Measurements from ENCODE around the gene GALNT18. TPM values are rescaled to one million over a fixed set of nuclear protein-coding genes. Genes with fewer than 3 reads are reported as not detected.

The GALNT18 gene
- total RNA-seq, 1 donor from 2014 or later: 46.4 TPM

- Histone ChIP-seq H3K4me3 (no peak overlapping the region), H3K27me3 (ENCODE audit: low read depth) (no peaks in the 10 kb centered on the region), H3K4me1 (peaks cover 39% of the 10 kb centered on the region), H3K36me3 (no peaks in the 10 kb centered on the region), H3K9me3 (no peaks in the 10 kb centered on the region), H3K27ac (no peak overlapping the region)
- ATAC-seq (no peak), DNase-seq (no peak)
- TF ChIP-seq CTCF (IDR thresholded peaks at IDR 0.05): no peak
- intact Hi-C loops (cut with DNase I): no loop called here
Measured at GRCh38 chr11:11346303-11346702, 275.5 kb downstream of the GALNT18 start.

- DNase-seq: peak; percentile 80
Measured at GRCh38 chr11:11345099-11345498, 276.7 kb downstream of the GALNT18 start.

GRCh38 chr11:11344045-11344444, 277.8 kb downstream of the GALNT18 start:
- TF ChIP-seq CTCF (IDR thresholded peaks at IDR 0.05): no peak
- Histone ChIP-seq H3K4me3 (no peak overlapping the region), H3K9me3 (no peaks in the 10 kb centered on the region), H3K36me3 (peaks cover 6% of the 10 kb centered on the region), H3K27ac (no peak overlapping the region), H3K4me1 (peaks cover 17% of the 10 kb centered on the region), H3K27me3 (ENCODE audit: low read depth) (no peaks in the 10 kb centered on the region)
- ATAC-seq: no peak
- intact Hi-C loops (cut with DNase I): no loop called here
- DNase-seq: no peak

More at GRCh38 chr11:11345099-11345498, 276.7 kb downstream of the GALNT18 start:
- no peaks in the 10 kb centered on the region for H3K27me3 ChIP-seq (ENCODE audit: low read depth)
- ATAC-seq: peak; percentile 87 to 93
- TF ChIP-seq CTCF (IDR thresholded peaks at IDR 0.05): no peak
- no peaks in the 10 kb centered on the region for H3K36me3 ChIP-seq
- H3K9me3 ChIP-seq: no peaks in the 10 kb centered on the region
- peaks cover 27% of the 10 kb centered on the region for H3K4me1 ChIP-seq
- no peak overlapping the region for H3K27ac ChIP-seq
- no peak overlapping the region for H3K4me3 ChIP-seq
- intact Hi-C loops (cut with DNase I): no loop called here

- ATAC-seq (no peak), DNase-seq (no peak)
Measured at GRCh38 chr11:11338304-11338703, 283.5 kb downstream of the GALNT18 start.

GRCh38 chr11:11336664-11337063, 285.1 kb downstream of the GALNT18 start:
- TF ChIP-seq CTCF (IDR thresholded peaks at IDR 0.05): no peak
- Histone ChIP-seq H3K27ac (no peak overlapping the region), H3K4me1 (no peaks in the 10 kb centered on the region), H3K9me3 (no peaks in the 10 kb centered on the region), H3K36me3 (peaks cover 20% of the 10 kb centered on the region), H3K27me3 (ENCODE audit: low read depth) (no peaks in the 10 kb centered on the region), H3K4me3 (no peak overlapping the region)
- no peak for DNase-seq
- intact Hi-C loops (cut with DNase I): no loop called here
- ATAC-seq: peak in 1 of 2 donors; percentile 24

More at GRCh38 chr11:11338304-11338703, 283.5 kb downstream of the GALNT18 start:
- Histone ChIP-seq H3K4me1 (no peaks in the 10 kb centered on the region), H3K4me3 (no peak overlapping the region), H3K27ac (no peak overlapping the region), H3K36me3 (peaks cover 20% of the 10 kb centered on the region), H3K9me3 (no peaks in the 10 kb centered on the region), H3K27me3 (ENCODE audit: low read depth) (no peaks in the 10 kb centered on the region)
- intact Hi-C loops (cut with DNase I): no loop called here
- no peak for TF ChIP-seq CTCF (IDR thresholded peaks at IDR 0.05)

GRCh38 chr11:11335043-11335442, 286.8 kb downstream of the GALNT18 start:
- DNase-seq: no peak
- H3K27me3 ChIP-seq (ENCODE audit: low read depth): no peaks in the 10 kb centered on the region
- no peak overlapping the region for H3K4me3 ChIP-seq
- intact Hi-C loops (cut with DNase I): no loop called here
- TF ChIP-seq CTCF (IDR thresholded peaks at IDR 0.05): no peak
- H3K4me1 ChIP-seq: peaks cover 10% of the 10 kb centered on the region
- no peaks in the 10 kb centered on the region for H3K9me3 ChIP-seq
- H3K36me3 ChIP-seq: peaks cover 30% of the 10 kb centered on the region
- no peak for ATAC-seq
- no peak overlapping the region for H3K27ac ChIP-seq
